OCI-LY1 (cell line): ENCODE data around the gene SH3RF3.

Experiments used
- H2AFZ ChIP-seq: fragments of 200-600 bp; sonication (generic), shearing (Covaris generic); 2 replicates; pipeline ENCODE4 v1.6.0; 2014; ENCODE audit warnings: antibody characterized with exemption, mild to moderate bottlenecking, low read length
- H3F3A ChIP-seq: fragments of 200-600 bp; sonication (generic), shearing (Covaris generic); 2 replicates; pipeline ENCODE4 v1.6.0; 2014; ENCODE audit warnings: mild to moderate bottlenecking, antibody characterized with exemption, low read length, moderate library complexity; ENCODE audit not compliant: insufficient read depth
- H3K27ac ChIP-seq: fragments of 200-600 bp; sonication (generic); 2 replicates; pipeline ENCODE4 v1.5.1; 2014; ENCODE audit warnings: low read length, mixed run types, mild to moderate bottlenecking, low read depth; ENCODE audit not compliant: poor library complexity, severe bottlenecking
- H3K27me3 ChIP-seq: fragments of 200-600 bp; sonication (generic); 2 replicates; pipeline ENCODE4 v1.6.0; 2014; ENCODE audit warnings: antibody characterized with exemption, mild to moderate bottlenecking, low read length, moderate library complexity; ENCODE audit not compliant: insufficient read depth
- H3K36me3 ChIP-seq: fragments of 200-600 bp; sonication (generic); 2 replicates; pipeline ENCODE4 v1.6.1; 2014; ENCODE audit warnings: mild to moderate bottlenecking, antibody characterized with exemption, low read length, moderate library complexity, mixed read lengths; ENCODE audit not compliant: insufficient read depth
- H3K4me1 ChIP-seq: fragments of 200-600 bp; sonication (generic); 2 replicates; pipeline ENCODE4 v1.5.1; 2014; ENCODE audit warnings: mild to moderate bottlenecking, low read length, moderate library complexity; ENCODE audit not compliant: insufficient read depth, severe bottlenecking
- H3K4me2 ChIP-seq: fragments of 200-600 bp; sonication (generic), shearing (Covaris generic); 2 replicates; pipeline ENCODE4 v1.6.1; 2014; ENCODE audit warnings: low read length
- H3K4me3 ChIP-seq: fragments of 200-600 bp; sonication (generic); 2 replicates; pipeline ENCODE4 v1.5.1; 2014; ENCODE audit warnings: low read length, low read depth, mild to moderate bottlenecking, mixed read lengths; ENCODE audit not compliant: poor library complexity, severe bottlenecking
- H3K79me2 ChIP-seq: fragments of 200-600 bp; shearing (Covaris generic); 2 replicates; pipeline ENCODE4 v1.6.1; 2016; ENCODE audit warnings: mixed run types, low read length, mixed read lengths; ENCODE audit not compliant: insufficient read depth
- H3K9ac ChIP-seq: fragments of 200-600 bp; sonication (generic), shearing (Covaris generic); 2 replicates; pipeline ENCODE4 v1.6.1; 2014; ENCODE audit warnings: mild to moderate bottlenecking, low read length, mixed read lengths
- H3K9me2 ChIP-seq: fragments of 200-600 bp; sonication (generic), shearing (Covaris generic); 2 replicates; pipeline ENCODE4 v1.6.1; 2014; ENCODE audit warnings: low read depth, mild to moderate bottlenecking, low read length, mixed read lengths
- H3K9me3 ChIP-seq: fragments of 200-600 bp; shearing (Covaris generic); 2 replicates; pipeline ENCODE4 v1.6.1; 2014; ENCODE audit warnings: low read length, mixed read lengths
- H4K20me1 ChIP-seq: fragments of 200-600 bp; sonication (generic), shearing (Covaris generic); 2 replicates; pipeline ENCODE4 v1.6.0; 2016; ENCODE audit warnings: mild to moderate bottlenecking, low read length; ENCODE audit not compliant: insufficient read depth
- EZH2 ChIP-seq: fragments of 200-600 bp; sonication (generic), shearing (Covaris generic); IDR thresholded peaks from 2 replicates; pipeline ENCODE4 v1.8.0; 2017; ENCODE audit warnings: borderline replicate concordance, mixed run types, mild to moderate bottlenecking, antibody characterized with exemption, low read length, moderate library complexity, mixed read lengths
- TF ChIP-seq, protein P1 (sequence below): fragments of 200-600 bp; sonication (generic), shearing (Covaris generic); IDR thresholded peaks from 2 replicates; pipeline ENCODE4 v1.5.1; 2017; ENCODE audit warnings: mild to moderate bottlenecking, antibody characterized with exemption, low read length, moderate library complexity, mixed read lengths

Gene SH3RF3

DNA sequence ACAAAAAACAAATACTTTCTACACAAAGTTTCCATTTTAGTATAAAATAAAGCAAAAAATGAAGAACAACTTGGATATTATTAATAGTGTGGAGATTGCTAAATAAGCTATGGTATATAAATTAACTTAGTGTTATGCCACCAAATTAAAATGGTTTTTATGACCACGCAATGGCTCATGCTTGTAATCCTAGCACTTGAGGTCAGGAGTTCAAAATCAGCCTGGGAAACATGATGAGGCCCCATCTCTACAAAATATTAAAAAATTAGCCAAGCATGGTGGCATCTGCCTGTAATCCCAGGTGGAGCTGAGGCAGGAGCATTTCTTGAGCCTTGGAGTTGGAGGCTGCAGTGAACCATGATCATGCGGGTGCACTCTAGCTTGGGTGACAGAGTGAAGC is 108.8 kb downstream of the SH3RF3 start:
- no peak overlapping the region for H3K27ac ChIP-seq
- TF ChIP-seq EZH2 = no peak
- TF ChIP-seq, protein P1, sequence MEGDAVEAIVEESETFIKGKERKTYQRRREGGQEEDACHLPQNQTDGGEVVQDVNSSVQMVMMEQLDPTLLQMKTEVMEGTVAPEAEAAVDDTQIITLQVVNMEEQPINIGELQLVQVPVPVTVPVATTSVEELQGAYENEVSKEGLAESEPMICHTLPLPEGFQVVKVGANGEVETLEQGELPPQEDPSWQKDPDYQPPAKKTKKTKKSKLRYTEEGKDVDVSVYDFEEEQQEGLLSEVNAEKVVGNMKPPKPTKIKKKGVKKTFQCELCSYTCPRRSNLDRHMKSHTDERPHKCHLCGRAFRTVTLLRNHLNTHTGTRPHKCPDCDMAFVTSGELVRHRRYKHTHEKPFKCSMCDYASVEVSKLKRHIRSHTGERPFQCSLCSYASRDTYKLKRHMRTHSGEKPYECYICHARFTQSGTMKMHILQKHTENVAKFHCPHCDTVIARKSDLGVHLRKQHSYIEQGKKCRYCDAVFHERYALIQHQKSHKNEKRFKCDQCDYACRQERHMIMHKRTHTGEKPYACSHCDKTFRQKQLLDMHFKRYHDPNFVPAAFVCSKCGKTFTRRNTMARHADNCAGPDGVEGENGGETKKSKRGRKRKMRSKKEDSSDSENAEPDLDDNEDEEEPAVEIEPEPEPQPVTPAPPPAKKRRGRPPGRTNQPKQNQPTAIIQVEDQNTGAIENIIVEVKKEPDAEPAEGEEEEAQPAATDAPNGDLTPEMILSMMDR = no peak
- H3K9ac ChIP-seq = no peak overlapping the region
- H2AFZ ChIP-seq = no peak overlapping the region
- no peaks in the 10 kb centered on the region for H3K9me2 ChIP-seq
- no peaks in the 10 kb centered on the region for H3K9me3 ChIP-seq
- H3K79me2 ChIP-seq = no peaks in the 10 kb centered on the region
- H3K27me3 ChIP-seq = peaks cover 3% of the 10 kb centered on the region; the same call in 1 of the 2 replicates
- H4K20me1 ChIP-seq = no peaks in the 10 kb centered on the region
- no peaks in the 10 kb centered on the region for H3K36me3 ChIP-seq
- H3F3A ChIP-seq = no peaks in the 10 kb centered on the region
- no peak overlapping the region for H3K4me3 ChIP-seq
- H3K4me1 ChIP-seq = no peaks in the 10 kb centered on the region
- H3K4me2 ChIP-seq = no peak overlapping the region

DNA sequence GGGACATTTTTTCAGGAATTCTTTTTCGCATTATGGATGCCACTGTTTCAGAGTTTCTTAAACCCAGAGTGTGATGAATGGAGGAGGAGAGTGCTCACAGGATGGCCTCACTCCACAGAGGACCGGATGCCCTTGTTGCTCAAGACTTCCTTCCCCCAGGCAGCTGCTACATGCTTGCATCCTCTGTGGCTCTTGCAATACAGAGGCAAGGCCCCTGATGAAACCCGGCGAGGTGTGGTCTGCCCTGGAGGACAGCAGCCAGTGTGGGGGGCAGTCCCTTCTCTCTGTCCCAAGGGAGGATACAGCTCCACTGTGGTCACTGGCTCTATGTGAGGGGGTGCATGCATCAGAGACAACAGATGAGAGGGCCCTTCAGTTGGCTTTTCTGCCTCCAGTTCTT is 109.6 kb downstream of the SH3RF3 start:
- Histone ChIP-seq H3K4me1 (no peaks in the 10 kb centered on the region), H3K4me2 (no peak overlapping the region), H3K4me3 (no peak overlapping the region), H3K9me3 (no peaks in the 10 kb centered on the region), H3K9me2 (no peaks in the 10 kb centered on the region), H4K20me1 (no peaks in the 10 kb centered on the region), H3K36me3 (no peaks in the 10 kb centered on the region), H3K27me3 (peaks cover 3% of the 10 kb centered on the region; the same call in 1 of the 2 replicates), H3K79me2 (no peaks in the 10 kb centered on the region), H2AFZ (no peak overlapping the region), H3K27ac (no peak overlapping the region), H3F3A (no peaks in the 10 kb centered on the region), H3K9ac (no peak overlapping the region)
- no peak for TF ChIP-seq EZH2
- TF ChIP-seq, protein P1 = no peak

DNA sequence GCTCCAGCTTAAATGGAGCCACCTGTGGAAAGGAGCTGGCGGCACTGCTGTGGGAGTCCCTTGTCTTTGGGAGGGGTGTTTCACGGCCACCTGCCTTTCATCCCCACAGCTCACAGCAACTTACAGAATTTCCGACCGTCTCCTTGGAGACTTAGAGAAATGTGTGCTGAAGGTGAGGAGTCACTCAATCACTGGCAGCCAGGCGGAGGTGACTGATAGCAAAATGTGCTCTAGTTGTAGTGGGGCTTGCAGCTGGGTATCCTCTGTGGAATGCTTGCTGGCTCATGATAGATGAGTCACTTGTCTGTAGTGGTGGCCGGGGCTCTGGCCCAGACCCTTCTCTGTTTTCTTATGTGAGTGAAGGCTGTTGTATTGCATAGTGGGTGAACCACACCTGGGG is 110.7 kb downstream of the SH3RF3 start:
- TF ChIP-seq, protein P1 = no peak
- TF ChIP-seq EZH2 = no peak
- Histone ChIP-seq H4K20me1 (no peaks in the 10 kb centered on the region), H3K36me3 (no peaks in the 10 kb centered on the region), H3K9me2 (no peaks in the 10 kb centered on the region), H3K27me3 (peaks cover 3% of the 10 kb centered on the region; the same call in 1 of the 2 replicates), H3K9ac (no peak overlapping the region), H3K27ac (no peak overlapping the region), H3K9me3 (no peaks in the 10 kb centered on the region), H2AFZ (no peak overlapping the region), H3K4me2 (no peak overlapping the region), H3F3A (no peaks in the 10 kb centered on the region), H3K4me1 (no peaks in the 10 kb centered on the region), H3K4me3 (no peak overlapping the region), H3K79me2 (no peaks in the 10 kb centered on the region)
